H54 (cell line): ENCODE measurements around the gene AHI1.

ENCODE experiments used
- DNase-seq: peaks from one replicate; pipeline ENCODE4 v3.0.0; 2011; ENCODE audit warnings: low spot score, mixed read lengths; ENCODE audit not compliant: insufficient read length
- FAIRE-seq: peaks from 3 replicates; lab custom pipeline; 2011; peaks lifted over from hg19 to GRCh38; lab: Jason Lieb, UNC
- POLR2A ChIP-seq: IDR thresholded peaks from 2 replicates; pipeline ENCODE4 v1.6.1; 2011; ENCODE audit warnings: low read depth, mild to moderate bottlenecking, low read length

Gene AHI1

DNA sequence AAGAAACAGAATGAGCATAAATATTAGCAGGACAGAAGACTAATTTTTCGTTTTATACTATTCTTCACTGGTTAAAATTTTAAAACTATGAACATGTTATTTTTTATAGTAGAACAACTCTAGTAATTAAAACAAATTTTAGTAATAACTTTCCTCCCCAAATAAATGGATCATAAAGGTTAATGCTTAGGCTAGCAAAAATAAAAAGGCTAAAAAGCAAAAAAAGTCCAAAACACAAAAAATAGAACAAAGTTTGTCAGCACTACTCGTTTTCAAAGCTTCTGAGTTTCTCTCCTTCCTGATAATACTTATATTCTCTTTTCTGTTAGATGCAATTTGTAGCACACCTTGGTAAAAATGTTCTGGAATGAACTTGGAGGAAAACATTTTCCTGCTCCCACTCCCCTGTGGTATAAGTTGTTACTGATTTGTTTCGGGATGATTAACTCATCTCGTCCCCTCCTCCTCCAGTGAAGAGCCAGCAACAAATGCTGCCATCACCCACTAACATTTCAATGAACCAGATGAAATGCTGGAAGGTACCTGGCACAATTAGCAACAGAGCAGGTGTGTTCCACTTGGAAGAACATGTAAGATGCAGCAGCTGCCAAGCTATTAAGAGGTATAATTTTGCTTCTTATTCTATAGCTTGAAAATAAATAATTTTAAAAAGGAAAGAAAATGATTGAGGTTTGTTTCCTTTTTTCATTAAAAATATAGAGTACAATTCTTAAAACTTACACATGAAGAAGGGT is 185.9 kb downstream of the AHI1 start:
- no peak for DNase-seq
- TF ChIP-seq POLR2A = no peak
- FAIRE-seq = no peak

DNA sequence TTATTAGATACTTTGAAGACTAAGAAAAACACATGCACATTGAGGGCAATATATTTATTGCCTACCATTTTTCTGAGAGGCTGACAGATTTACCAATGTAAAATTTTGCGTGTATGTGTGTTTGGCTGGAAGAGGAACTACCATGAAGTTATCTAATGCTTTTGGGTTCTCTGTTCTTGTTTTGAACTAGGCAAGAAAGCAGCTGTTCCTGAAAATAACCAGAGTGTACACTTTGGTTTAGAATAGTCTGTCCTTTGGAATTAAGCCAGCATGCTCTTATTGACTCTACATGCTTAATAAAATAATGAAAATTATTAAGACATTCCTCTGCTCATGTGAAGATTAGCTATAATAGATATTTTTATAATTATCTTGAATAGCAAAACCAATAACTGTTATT is 187.2 kb downstream of the AHI1 start:
- no peak for FAIRE-seq
- TF ChIP-seq POLR2A = no peak
- DNase-seq = no peak

DNA sequence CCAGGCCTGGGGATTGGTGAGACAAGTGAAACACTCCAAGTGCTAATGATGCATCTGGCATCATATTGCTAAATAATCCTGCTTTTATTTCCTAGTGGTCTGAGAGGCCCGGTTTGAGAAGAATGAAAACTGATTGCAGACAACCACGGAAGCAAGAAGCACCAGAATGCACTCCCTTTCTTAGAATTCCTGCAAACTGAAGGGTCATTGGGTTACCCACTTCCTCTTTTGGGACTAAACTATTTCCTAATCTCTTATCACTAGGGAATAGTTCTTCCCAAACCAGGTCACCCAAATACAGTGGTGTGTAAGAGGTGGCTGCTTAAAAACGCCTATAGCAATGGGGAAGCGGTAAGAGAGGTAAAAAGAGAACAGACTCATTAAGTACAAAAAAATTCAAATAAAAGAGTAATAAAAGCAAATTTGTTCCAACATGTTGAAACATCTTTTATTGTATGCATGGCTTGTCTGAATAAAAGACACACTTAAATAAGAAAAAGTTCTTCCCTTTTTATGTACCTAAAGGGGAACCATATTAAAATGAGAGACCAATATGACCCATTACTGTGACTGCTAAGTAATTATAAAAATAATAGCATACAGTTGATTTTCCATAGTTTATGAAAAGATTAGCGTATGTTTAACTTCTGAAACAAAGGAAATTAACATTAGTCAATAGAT is 190.7 kb downstream of the AHI1 start:
- DNase-seq = no peak
- FAIRE-seq = no peak
- TF ChIP-seq POLR2A = no peak

DNA sequence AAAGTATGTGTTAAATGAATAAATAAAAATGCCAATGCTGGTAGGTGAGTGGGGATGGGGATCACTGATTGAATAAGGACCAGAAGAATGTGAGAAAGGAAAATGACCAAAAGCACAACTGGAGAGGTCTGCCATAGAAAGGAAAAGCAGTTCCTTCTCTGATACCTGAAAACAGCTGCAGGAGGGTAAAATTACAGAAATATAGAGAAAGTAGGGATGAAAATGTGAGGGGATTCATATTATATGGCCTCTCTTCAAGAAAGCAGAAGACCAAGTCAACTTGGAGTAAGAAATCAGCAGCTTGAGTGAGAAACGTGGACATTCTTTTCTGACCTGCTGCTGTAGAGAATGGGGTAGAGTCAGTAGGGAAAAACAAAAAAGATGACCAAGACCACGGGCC is 191.4 kb downstream of the AHI1 start:
- FAIRE-seq (no peak), DNase-seq (no peak)
- no peak for TF ChIP-seq POLR2A

DNA sequence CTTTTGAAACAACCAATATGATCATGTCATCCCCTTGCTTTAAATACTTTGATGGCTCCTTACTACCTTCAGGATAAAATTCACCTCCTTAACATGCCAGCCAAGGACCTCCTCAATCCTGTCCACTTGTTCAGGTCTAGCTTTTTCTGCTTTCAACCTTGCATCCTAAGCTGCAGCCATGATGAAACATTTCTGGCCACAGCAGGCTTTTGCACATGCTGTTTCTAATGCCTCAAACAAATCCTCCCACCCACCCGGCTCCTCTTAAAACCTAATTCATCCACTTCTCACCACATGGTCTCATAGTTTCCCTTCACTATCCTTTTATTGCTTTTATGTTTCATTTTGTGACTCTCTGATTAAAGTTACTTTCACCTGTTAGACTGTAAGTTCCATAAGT is 191.9 kb downstream of the AHI1 start:
- no peak for DNase-seq
- no peak for TF ChIP-seq POLR2A
- no peak for FAIRE-seq

DNA sequence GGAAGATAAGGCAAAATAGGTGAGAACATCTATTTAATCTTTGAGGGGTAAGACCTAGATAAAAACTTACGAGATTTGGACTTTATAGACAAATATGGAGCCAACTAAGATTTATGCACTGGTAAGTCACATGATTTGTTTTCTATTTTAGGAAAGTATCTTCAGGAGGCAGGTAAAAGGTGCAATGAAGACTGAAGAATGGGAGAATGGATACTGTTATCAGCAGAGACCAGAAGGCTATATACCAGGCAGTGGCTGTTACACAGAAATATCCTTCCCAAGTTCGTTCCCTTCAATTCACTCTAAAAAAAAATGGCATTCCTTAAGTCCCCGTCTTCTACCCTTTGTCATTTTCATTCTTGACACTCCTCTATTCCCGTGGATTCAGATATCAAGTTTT is 192.7 kb downstream of the AHI1 start:
- DNase-seq = no peak
- TF ChIP-seq POLR2A = no peak
- FAIRE-seq = no peak

DNA sequence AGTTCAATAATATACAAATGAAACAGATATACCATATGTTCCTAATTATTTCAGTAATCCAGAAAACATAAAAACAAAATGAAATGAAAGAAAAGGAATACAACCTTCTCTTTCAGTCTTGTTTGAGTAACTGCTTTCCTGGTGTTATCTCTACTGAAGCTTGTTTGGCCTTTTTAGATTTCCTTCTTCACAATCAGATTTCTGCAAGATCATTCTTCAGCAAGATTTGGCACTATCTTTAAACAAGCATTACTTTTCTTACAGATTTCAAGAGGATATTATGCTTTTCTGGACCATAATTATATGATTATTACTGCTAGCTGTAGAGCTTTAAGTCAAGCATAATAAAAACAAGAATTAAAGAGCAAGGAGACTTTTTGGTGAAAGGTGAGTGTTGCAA is 196.2 kb downstream of the AHI1 start:
- no peak for TF ChIP-seq POLR2A
- FAIRE-seq = no peak
- no peak for DNase-seq

DNA sequence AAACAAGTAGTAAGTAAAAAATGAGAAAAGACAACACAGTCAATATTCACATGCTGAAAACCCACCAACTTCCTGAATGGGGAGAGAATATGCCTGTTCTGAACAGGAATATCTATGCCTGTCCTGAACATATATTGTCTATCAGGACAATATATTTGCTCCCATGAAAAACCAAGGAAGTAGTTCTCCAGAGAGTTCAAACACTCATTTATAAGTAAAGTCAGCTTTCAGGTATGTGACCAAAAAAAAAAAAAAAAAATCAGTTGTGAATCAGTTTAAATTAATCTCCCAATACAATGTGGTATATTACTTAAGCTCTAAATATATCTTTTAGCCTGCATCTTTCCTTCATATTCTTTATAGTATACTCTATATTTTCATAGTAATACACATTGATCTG is 197.0 kb downstream of the AHI1 start:
- DNase-seq (no peak), FAIRE-seq (no peak)
- TF ChIP-seq POLR2A = no peak

DNA sequence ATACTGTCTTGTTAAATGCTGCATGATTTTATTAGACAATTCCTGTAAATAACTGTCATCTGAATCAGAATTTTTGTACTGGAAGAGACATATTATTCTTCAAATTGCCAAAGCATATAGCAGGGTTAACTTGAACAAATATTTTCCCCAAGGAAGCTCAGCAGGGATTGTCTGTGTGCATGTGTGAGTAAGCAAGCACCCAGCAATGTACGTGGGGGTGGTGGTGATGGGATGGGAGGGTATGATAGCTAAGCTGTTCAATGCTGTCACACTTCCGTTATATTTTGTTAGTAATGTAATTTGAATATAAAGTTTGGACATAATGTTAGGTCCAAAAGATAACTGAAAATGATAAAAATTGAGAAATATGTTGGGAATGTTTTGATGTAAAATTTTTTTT is 198.3 kb downstream of the AHI1 start:
- FAIRE-seq = peak; percentile 89
- no peak for TF ChIP-seq POLR2A
- peak; percentile 25 for DNase-seq

DNA sequence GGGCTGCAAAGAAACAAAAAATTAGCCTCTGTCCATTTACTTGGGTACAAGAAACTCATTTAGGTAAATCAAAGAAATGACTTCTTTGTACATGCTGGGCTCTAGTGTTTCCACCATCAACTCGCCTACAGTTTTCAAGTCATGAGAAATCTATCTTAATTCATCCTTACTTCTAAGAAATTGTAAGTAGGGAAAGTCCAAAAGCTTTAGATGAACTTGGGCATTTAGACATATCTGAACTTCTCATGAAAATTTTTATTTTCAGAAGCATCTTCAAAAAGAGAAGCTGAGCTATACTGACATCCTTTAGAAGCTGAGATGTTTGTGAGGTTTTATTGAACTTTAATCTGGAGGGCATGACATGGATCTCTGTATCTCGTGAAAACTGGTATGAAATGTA is 199.1 kb downstream of the AHI1 start:
- no peak for TF ChIP-seq POLR2A
- no peak for DNase-seq
- no peak for FAIRE-seq

DNA sequence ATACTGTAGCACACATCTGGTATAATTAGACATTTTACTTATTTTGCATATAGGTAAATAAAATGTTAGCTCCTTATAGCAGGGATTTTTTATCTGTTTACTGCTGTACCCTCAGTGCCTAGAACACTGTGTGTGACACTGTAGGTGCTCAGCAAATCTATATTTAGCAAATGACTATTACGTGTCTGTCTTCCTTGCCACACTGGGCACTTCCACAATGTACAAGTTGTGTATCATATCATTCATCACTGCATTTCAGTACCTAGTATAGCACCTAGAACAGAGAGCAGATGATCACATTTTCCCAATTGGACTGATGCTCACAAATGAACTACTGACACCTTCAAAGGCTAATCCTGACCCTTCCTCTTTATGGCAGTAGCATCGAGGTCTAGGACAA is 200.8 kb downstream of the AHI1 start:
- no peak for DNase-seq
- FAIRE-seq = no peak
- TF ChIP-seq POLR2A = no peak

DNA sequence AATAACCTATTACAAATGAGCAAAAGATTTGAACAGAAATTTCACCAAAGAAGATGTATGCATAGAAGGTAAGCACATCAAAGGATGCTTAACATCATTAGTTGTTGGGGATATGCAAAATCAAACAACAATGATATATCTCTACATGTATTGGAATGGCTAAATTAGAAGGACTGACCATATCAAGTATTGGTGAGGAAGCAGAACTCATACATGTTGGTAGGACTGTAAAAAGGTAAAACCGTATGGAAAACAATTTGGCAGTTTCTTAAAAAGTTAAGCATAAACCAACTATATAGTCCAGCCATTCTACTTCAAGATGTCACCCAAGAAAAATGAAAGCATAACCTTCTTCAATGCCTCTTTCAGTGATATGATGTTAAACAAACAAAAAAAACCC is 202.5 kb downstream of the AHI1 start:
- TF ChIP-seq POLR2A = no peak
- FAIRE-seq = no peak
- DNase-seq = no peak

DNA sequence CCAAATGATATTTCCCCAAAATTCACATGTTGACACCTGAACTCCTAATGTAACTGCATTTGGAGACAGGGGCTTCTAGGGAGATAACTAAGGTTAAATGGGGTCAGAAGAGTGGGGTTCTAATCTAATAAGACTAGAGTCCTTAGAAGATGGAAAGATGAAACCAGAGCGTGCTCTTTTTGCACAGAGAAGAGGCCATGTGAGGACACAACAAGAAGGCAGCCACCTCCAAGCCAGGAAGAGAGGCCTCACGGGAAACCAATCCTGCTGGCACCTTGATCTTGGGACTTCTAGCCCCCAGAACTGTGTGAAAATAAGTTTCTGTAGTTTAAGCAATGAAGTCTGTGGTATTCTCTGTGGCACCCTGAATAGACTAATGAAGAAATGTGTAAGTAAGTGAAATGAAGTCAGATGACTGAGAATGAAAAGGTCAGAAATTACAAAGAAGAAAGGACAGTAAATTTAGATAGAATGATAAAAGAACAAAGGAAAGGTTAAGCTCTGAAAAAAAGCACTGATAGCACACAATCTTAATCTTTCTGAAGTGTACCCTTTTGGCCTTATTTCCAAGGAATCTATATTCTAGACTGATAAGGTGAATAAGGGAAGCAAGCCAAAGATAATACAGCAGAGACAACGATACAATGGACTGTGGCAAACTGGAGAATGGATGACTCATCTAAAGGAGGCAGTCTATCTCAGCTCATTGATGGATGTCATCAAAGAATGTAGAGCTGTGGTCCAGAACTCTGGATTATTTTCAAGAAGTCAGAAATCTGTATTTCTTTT is 206.1 kb downstream of the AHI1 start:
- FAIRE-seq (peak; percentile 69), DNase-seq (peak; percentile 2)
- no peak for TF ChIP-seq POLR2A

DNA sequence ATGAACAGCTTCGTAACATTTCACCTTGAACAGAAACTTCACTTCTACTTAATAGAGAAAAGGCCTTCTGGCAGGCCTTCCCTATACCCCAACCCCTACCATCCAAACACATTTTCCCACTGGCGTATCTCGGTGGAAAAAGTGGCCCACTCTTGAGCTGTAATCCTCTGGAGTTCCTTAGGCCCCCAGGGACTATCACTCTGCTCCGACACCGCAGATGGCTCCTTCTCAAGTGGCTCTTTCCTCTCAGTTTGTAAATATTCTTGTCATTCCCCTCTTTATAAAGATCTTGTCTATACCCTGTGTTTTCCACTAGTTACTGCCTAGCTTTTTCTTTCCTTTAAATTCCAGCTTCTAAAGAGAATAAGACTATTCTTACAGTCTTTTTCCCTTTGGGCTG is 207.7 kb downstream of the AHI1 start:
- no peak for DNase-seq
- no peak for TF ChIP-seq POLR2A
- FAIRE-seq = no peak
